SK-N-SH (cell line): ENCODE results near the gene CTDP1. TPM values are rescaled to one million over a fixed set of nuclear protein-coding genes. Genes with fewer than 3 reads are reported as not detected.

Source experiments
- CTCF ChIA-PET: fragments of 300-600, 350-600 bp; formaldehyde crosslinking; extraction: SDS; loops from one replicate; lab custom pipeline; 2021; lab: Yijun Ruan, JAX
- POLR2A ChIA-PET: fragments of 350-600 bp; sonication (Branson Sonifier 250); formaldehyde crosslinking; extraction: SDS; loops from one replicate; lab custom pipeline; 2020; ENCODE audit warnings: antibody characterized with exemption, inconsistent platforms; lab: Yijun Ruan, JAX
- DNase-seq: peaks from one replicate; pipeline ENCODE4 v3.0.0; 2012
- H2AFZ ChIP-seq: fragments of 200-600 bp; sonication (generic); 2 replicates; pipeline ENCODE4 v1.8.1; 2016; ENCODE audit warnings: antibody characterized with exemption, mild to moderate bottlenecking, low read depth
- H3F3A ChIP-seq: fragments of 200-600 bp; sonication (generic); replicated peaks from 2 replicates; pipeline ENCODE3; 2016; ENCODE audit warnings: antibody characterized with exemption, mild to moderate bottlenecking; ENCODE audit not compliant: insufficient read depth
- H3K27ac ChIP-seq, 2 experiments: fragments of 200-500 bp in 1 of 2; fragments of 200-600 bp in 1 of 2; sonication (Bioruptor generic) in 1 of 2; sonication (generic), shearing (Covaris generic) in 1 of 2; 2 replicates each; pipeline versions ENCODE4 v1.5.1 to v1.6.1; 2014 to 2016; ENCODE audit warnings: low read depth in 2 of 2, inconsistent platforms in 1 of 2, low read length in 1 of 2, mild to moderate bottlenecking in 1 of 2, mixed read lengths in 1 of 2
- H3K27me3 ChIP-seq: fragments of 200-600 bp; sonication (generic), shearing (Covaris generic); 2 replicates; pipeline ENCODE4 v1.6.1; 2016; ENCODE audit warnings: mixed run types; ENCODE audit not compliant: insufficient read depth
- H3K36me3 ChIP-seq, 2 experiments: fragments of 200-500 bp in 1 of 2; fragments of 200-600 bp in 1 of 2; sonication (Bioruptor generic) in 1 of 2; sonication (generic) in 1 of 2; replicated peaks in 1 of 2; 2 replicates each; pipeline versions ENCODE3 to v1.5.1; 2014 to 2016; ENCODE audit warnings: low read length in 1 of 2, mild to moderate bottlenecking in 1 of 2; ENCODE audit not compliant: insufficient read depth in 2 of 2, control insufficient read depth in 1 of 2
- H3K4me1 ChIP-seq, 2 experiments: fragments of 200-500 bp in 1 of 2; fragments of 200-600 bp in 1 of 2; sonication (Bioruptor generic) in 1 of 2; sonication (generic), shearing (Covaris generic) in 1 of 2; 2 replicates each; pipeline versions ENCODE4 v1.5.1 to v1.6.1; 2014 to 2016; ENCODE audit warnings: low read depth in 1 of 2, low read length in 1 of 2, mixed run types in 1 of 2; ENCODE audit not compliant: insufficient read depth in 2 of 2, control insufficient read depth in 1 of 2
- H3K4me2 ChIP-seq: fragments of 200-600 bp; sonication (generic), shearing (Covaris generic); 2 replicates; pipeline ENCODE4 v1.6.1; 2017; ENCODE audit warnings: mixed run types
- H3K4me3 ChIP-seq, 2 experiments: fragments of 200-500 bp in 1 of 2; fragments of 200-600 bp in 1 of 2; sonication (Bioruptor generic) in 1 of 2; sonication (generic), shearing (Covaris generic) in 1 of 2; 2 replicates each; pipeline versions ENCODE4 v1.5.1 to v1.8.1; 2014 to 2016; ENCODE audit warnings: low read depth in 2 of 2, inconsistent platforms in 1 of 2, low read length in 1 of 2, mild to moderate bottlenecking in 1 of 2, mixed read lengths in 1 of 2, moderate library complexity in 1 of 2
- H3K79me2 ChIP-seq: fragments of 200-600 bp; sonication (generic); 2 replicates; pipeline ENCODE4 v1.8.1; 2017; ENCODE audit warnings: mild to moderate bottlenecking; ENCODE audit not compliant: insufficient read depth
- H3K9ac ChIP-seq: fragments of 200-600 bp; sonication (generic); 2 replicates; pipeline ENCODE4 v1.6.1; 2017; ENCODE audit warnings: mixed run types
- H3K9me2 ChIP-seq: fragments of 200-600 bp; sonication (generic); 2 replicates; pipeline ENCODE4 v1.6.1; 2017; ENCODE audit warnings: mixed run types
- H3K9me3 ChIP-seq: fragments of 200-600 bp; sonication (generic); 2 replicates; pipeline ENCODE4 v1.6.1; 2017; ENCODE audit warnings: mixed run types, mild to moderate bottlenecking, moderate library complexity
- H4K20me1 ChIP-seq: fragments of 200-600 bp; sonication (generic); 2 replicates; pipeline ENCODE4 v1.6.1; 2017; ENCODE audit warnings: mild to moderate bottlenecking, mixed run types; ENCODE audit not compliant: insufficient read depth
- CTCF ChIP-seq: fragments of 200-600 bp; sonication (generic); IDR thresholded peaks from 2 replicates; pipeline ENCODE4 v1.6.1; 2017; ENCODE audit warnings: antibody characterized with exemption, mild to moderate bottlenecking, moderate library complexity
- ELF1 ChIP-seq: IDR thresholded peaks from 2 replicates; pipeline ENCODE4 v1.4.0; 2012
- FOSL2 ChIP-seq: IDR thresholded peaks from 2 replicates; pipeline ENCODE4 v1.4.0; 2012; ENCODE audit warnings: low read depth, mild to moderate bottlenecking, moderate library complexity, borderline replicate concordance
- FOXM1 ChIP-seq: IDR thresholded peaks from 2 replicates; pipeline ENCODE4 v1.4.0; 2012; ENCODE audit warnings: low read depth, mild to moderate bottlenecking
- IRF3 ChIP-seq: fragments of 150-350 bp; IDR thresholded peaks from 2 replicates; pipeline ENCODE4 v1.6.1; 2016; ENCODE audit warnings: mild to moderate bottlenecking, low read depth, low read length
- JUND ChIP-seq: IDR thresholded peaks from 2 replicates; pipeline ENCODE4 v1.4.0; 2012
- MAX ChIP-seq: IDR thresholded peaks from 2 replicates; pipeline ENCODE4 v1.4.0; 2012; ENCODE audit warnings: low read depth
- MXI1 ChIP-seq: IDR thresholded peaks from 2 replicates; pipeline ENCODE4 v1.6.1; 2012; ENCODE audit warnings: mild to moderate bottlenecking, low read depth, low read length, improper control_type of control experiment
- NRF1 ChIP-seq: IDR thresholded peaks from 2 replicates; pipeline ENCODE4 v1.6.1; 2012; ENCODE audit warnings: low read depth, mild to moderate bottlenecking, low read length
- PBX3 ChIP-seq: IDR thresholded peaks from 2 replicates; pipeline ENCODE4; 2012
- POLR2AphosphoS5 ChIP-seq: IDR thresholded peaks from 2 replicates; pipeline ENCODE4 v1.6.1; 2012; ENCODE audit warnings: low read depth, low read length
- RAD21 ChIP-seq: IDR thresholded peaks from 2 replicates; pipeline ENCODE4 v1.6.1; 2012; ENCODE audit warnings: mild to moderate bottlenecking, low read length
- RCOR1 ChIP-seq: fragments of 150-350 bp; IDR thresholded peaks from 2 replicates; pipeline ENCODE4 v1.6.1; 2017; ENCODE audit warnings: antibody characterized with exemption, low read length
- RFX5 ChIP-seq: IDR thresholded peaks from 2 replicates; pipeline ENCODE4 v1.6.1; 2012; ENCODE audit warnings: mild to moderate bottlenecking, improper control_type of control experiment, low read length
- SIN3A ChIP-seq: IDR thresholded peaks from 2 replicates; pipeline ENCODE4 v1.6.1; 2012; ENCODE audit warnings: low read depth, mild to moderate bottlenecking, low read length, moderate library complexity, borderline replicate concordance
- TAF1 ChIP-seq: IDR thresholded peaks from 2 replicates; pipeline ENCODE4 v1.6.1; 2012; ENCODE audit warnings: low read depth, mild to moderate bottlenecking, low read length, moderate library complexity, borderline replicate concordance
- WGBS: methylation state at CpG from one replicate; pipeline ENCODE4 v1.1.6; 2017; ENCODE audit warnings: low lambda C conversion rate; 5-methylcytosine and 5-hydroxymethylcytosine counted together
- polyA plus RNA-seq, 3 experiments: library from polyadenylated mRNA; depleted of rRNA; stranded (reverse); fragments of >200 nt; gene quantifications; 2 replicates each; pipeline ENCODE4 v1.2.3, GENCODE V29; 2012

The CTDP1 gene
- polyA plus RNA-seq, 1 of the 3 experiments (the other 2 are of a cell fraction), result 15.6 TPM

GRCh38 chr18:79706006-79706405 lies 26.4 kb downstream of the CTDP1 start:
- Histone ChIP-seq H3K9me3 (no peaks in the 10 kb centered on the region), H3K27ac (no peak overlapping the region), H3K4me3 (no peak overlapping the region), H3K4me1 (no peaks in the 10 kb centered on the region), H3K27me3 (no peaks in the 10 kb centered on the region), H3K4me2 (no peak overlapping the region), H3F3A (no peaks in the 10 kb centered on the region), H3K9ac (no peak overlapping the region), H2AFZ (no peak overlapping the region), H4K20me1 (no peaks in the 10 kb centered on the region), H3K79me2 (no peaks in the 10 kb centered on the region), H3K36me3 (peaks cover 10 to 45% of the 10 kb centered on the region in 2 experiments), H3K9me2 (no peaks in the 10 kb centered on the region)
- POLR2A ChIA-PET, result no interaction called here
- TF ChIP-seq FOSL2 (no peak), IRF3 (no peak), PBX3 (no peak), FOXM1 (no peak), TAF1 (no peak), SIN3A (no peak), RFX5 (no peak), JUND (no peak), MXI1 (no peak), RCOR1 (no peak), POLR2AphosphoS5 (no peak)
- whole genome bisulfite sequencing, result 95% methylated on average over 11 of the region's 14 CpGs
- DNase-seq, result no peak
- CTCF ChIA-PET, result no interaction called here

GRCh38 chr18:79706658-79707057 lies 27.1 kb downstream of the CTDP1 start:
- peaks cover 9 to 50% of the 10 kb centered on the region in 2 experiments for H3K36me3 ChIP-seq
- 96% methylated on average over 16 of the region's 16 CpGs for WGBS

More at GRCh38 chr18:79706658-79707057, 27.1 kb downstream of the CTDP1 start:
- Histone ChIP-seq H3F3A (no peaks in the 10 kb centered on the region), H3K4me1 (no peaks in the 10 kb centered on the region), H3K9me2 (no peaks in the 10 kb centered on the region), H3K79me2 (no peaks in the 10 kb centered on the region), H3K4me3 (no peak overlapping the region), H4K20me1 (no peaks in the 10 kb centered on the region), H3K9me3 (no peaks in the 10 kb centered on the region), H3K27ac (no peak overlapping the region), H3K9ac (no peak overlapping the region), H3K4me2 (no peak overlapping the region), H3K27me3 (no peaks in the 10 kb centered on the region), H2AFZ (no peak overlapping the region)
- DNase-seq, result no peak
- ChIA-PET CTCF (no interaction called here), POLR2A (no interaction called here)
- TF ChIP-seq MXI1, result no peak
- TF ChIP-seq MAX, result no peak
- TF ChIP-seq CTCF, result no peak
- TF ChIP-seq NRF1, result no peak
- no peak for TF ChIP-seq RAD21
- TF ChIP-seq ELF1, result no peak
- no peak for TF ChIP-seq RFX5
